CD4-positive, alpha-beta T cell treated with Interleukin-2 at 100 ng/mL for 4 hours (primary cell): ENCODE data around the gene CCDC92B.

Source experiments
- DNase-seq: peaks from one replicate; pipeline ENCODE4 v3.0.0-alpha.2; 2020; ENCODE audit warnings: low spot score

CCDC92B gene

GRCh38 chr17:2721603-2722002 lies 27.8 kb downstream of the CCDC92B start:
- DNase-seq: no peak

DNA sequence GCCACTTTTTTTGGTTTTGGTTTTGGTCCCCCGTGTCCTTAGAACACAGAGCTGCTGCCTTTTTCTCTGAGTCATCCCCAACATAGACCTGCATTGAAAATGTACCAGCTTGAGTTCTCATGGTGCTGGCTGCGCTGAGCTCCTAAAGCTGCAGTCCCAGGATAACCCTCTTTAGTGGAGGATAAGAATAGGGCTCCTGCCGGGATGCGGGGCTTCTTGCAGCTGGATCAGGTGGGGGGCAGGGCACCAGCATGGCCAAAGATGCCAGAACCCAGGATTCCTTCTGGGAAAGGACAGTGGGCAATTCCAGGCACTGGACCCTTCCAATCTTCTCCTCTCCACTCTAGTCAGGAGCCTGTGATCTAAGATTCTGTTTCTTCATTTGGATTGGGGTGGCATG lies 29.6 kb downstream of the CCDC92B start:
- no peak for DNase-seq

DNA sequence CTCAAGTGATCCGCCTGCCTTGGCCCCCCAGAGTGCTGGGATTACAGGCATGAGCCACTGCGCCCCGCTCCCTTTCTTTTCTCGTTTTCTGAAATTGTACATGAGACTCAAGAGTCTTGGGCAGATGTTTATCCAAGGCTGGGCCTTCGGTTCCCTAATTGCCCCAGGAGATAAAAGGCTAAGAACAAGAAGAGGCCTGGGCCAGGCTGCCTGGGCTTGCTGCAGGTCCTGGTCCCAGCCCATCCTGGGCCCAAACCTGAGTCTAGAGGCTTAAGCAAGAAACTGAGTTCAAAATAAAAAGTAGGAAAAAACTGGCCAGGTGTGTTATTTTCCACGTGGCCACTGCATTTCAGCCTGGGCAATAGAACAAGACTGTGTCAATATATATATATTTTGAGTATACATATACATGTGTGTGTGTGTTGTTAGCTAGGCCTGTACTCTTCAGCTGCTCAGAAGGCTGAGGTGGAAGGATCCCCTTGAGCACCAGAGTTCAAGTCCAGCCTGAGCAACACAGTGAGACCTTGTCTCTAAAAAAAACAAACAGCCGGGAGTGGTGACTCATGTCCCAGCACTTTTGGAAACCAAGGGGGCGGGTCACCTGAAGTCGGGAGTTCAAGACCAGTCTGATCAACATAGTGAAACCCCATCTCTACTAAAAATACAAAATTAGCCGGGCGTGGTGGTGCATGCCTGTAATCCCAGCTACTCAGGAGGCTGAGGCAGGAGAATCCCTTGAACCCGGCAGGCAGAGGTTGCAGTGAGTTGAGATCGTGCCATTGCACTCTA lies 31.1 kb downstream of the CCDC92B start:
- DNase-seq: no peak

DNA sequence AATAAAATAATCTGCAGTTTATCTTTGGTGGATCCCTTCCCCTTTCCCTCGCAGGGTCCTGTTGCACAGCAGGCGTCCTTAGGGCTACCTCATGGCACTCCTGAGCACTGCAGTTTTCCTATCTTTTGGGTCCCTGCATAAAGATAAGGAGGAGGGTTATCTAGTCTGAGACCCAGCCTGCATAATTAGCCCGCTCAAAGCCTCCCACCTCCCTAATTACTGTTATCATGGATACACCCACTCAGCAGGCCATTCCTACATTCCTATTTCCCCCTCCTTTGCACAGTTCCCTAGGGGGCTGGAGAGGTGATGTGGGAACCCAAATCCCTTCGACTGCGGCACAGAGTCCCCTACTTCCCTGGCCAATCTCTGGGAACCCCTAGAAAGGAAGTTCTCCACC lies 32.8 kb downstream of the CCDC92B start:
- no peak for DNase-seq

DNA sequence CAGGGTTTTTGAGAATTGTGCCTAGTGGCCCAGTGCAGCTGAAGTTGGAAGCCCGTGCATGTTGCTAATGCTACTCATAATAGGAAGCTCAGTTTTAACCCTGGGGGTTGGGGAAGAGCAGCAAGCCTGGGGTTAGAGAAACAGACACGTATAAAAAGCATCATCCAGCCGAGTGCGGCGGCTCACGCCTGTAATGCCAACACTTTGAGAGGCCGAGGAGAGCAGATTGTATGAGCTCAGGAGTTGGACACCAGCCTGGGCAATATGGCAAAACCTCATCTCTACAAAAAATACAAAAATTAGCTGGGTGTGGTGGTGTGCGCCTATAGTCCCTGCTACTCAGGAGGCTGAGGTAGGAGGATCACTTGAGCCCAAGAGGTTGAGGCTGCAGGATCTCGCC lies 35.6 kb downstream of the CCDC92B start:
- no peak for DNase-seq

GRCh38 chr17:2712300-2713043 lies 37.0 kb downstream of the CCDC92B start:
- DNase-seq: no peak

GRCh38 chr17:2711608-2712299 lies 37.7 kb downstream of the CCDC92B start, which contains the start of gene CLUH:
Gene CLUH, minus strand, starts transcription at chr17:2711764. Its CDS starts 103 bp downstream, at chr17:2711661.
- peak; percentile 97 for DNase-seq

DNA sequence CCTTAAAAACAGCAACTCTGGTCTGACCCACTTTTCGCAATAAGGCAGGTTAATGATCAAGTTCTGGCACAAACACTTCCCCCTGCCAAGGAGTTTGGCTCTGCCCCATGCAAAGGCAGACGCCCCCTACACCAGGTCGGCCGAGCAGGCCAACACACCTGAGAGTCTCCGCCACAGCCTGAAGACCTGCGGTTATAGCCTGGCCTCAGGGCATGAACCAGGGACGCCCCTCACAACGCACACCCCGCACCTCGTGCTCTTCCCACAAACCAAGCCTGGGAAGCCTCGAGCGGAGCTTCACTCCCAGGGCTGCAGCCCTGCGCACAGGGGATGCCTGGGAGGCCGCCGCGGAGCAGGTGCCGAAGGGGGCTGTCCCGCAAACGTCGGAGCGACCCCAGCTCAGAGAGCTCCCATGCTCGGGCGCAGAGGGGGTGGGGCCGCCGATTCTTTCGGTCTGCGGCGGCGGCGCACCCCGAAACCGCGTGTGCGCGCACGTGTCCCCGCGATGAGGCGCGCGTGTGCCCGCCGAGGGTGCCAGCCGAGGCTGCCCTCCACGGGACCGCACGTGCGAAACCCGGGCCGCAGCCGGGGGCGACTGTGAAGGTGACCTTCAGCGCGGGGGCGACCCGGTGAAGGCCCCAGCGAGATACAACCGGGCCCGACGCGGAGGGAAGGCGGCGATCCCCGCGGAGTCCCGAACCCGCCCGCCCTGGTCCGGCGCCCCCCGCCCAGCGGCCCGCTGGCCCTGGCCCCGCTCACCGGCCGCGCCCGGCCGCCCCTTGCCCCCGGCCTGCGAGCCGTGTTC lies 38.4 kb downstream of the CCDC92B start:
- DNase-seq: peak; percentile 12

GRCh38 chr17:2710071-2710802 lies 39.2 kb downstream of the CCDC92B start:
- no peak for DNase-seq

DNA sequence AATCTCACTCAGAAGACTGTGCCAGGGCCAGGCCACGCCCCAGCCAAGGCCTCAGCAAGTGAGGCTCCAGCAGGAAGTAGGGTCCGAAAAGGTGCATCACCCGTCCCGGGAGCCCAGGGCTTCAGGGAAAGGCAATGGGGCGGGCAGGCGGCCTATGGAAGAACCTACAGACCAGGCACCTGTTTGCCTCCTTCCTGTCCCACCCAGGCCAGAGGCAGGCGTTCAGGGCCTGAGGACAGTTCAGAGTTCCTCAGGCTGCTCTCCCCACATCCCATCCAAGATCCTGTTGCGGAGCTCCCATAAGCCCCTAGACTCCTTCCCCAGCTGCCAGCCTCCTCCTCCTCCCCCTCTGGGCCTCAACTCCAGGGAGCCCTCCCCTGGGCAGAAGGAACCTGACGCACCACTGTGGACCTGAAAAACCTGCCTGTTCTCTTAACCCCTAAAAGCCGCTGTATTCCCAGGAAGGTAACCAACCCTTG lies 40.2 kb downstream of the CCDC92B start:
- no peak for DNase-seq

DNA sequence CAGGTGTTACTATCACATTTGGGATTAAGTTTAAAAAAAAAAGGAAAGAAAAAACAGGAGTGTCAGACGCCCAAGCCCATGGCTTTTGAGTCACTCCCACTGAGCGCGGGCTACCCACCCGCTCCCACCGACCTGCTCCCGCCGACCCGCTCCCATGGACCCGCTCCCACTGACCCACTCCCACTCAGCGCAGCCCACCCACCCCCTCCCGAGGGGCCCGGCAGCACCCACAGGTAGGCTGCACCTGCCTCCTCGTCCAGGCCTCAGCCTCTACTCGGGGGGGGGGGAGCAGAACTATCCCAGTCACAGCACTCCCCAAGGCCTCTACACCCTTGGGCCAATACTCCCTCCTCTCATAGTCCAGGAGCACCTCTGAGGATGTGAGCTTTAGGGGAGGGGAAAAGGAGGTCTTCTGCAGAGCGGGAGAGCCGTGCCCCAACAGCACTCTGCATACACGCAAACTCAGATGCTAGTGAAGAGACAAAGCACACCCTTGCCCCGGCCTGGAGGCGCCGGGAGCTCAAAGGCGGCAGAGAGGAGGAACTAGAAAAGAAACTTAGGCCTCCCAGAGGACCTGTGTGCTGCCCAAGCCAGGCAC lies 40.8 kb downstream of the CCDC92B start:
- no peak for DNase-seq

DNA sequence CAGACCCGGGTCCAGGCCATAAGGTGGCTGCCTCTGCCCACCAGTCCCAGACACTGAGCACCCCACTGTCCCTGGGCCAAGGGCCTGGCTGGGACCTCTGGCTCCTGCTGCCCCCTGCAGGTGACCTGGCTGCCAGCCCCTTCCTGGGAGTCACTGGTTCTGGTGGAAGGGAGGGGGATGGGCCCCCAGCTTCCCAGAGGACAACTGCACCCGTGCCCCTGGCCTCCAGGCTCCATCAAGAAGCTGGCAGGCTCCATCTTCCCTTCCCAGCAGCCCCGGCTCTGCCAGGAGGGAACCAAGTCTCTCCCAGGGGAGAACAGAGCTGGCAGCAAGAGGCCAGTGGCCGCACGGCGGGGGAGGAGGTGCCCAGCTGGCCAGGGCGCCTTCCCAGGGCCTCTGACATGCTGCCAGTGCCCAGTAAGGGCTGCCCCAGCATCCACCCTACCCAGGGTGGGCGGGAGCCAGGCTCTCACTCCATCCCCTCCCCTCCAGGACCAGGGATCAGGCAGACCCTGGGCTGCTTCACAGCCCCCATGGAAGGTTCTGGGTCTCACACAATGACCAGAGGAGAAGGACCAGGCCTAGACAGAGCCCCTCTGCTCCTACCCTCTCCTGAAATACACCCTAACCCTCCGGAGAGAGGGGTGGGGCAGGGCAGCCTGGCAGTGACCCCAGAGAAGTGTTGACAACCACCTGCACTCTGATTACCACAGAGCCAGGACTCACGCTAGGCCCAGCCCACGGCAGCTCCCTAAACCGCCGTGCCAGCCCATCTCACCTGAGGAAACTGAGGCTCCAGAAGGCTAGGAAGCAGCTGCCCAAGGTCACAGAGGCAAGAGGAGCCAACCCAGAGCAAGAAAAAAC lies 41.5 kb downstream of the CCDC92B start:
- DNase-seq: no peak

GRCh38 chr17:2706911-2707510 lies 42.4 kb downstream of the CCDC92B start:
- no peak for DNase-seq

GRCh38 chr17:2705888-2706795 lies 43.3 kb downstream of the CCDC92B start:
- DNase-seq: no peak

DNA sequence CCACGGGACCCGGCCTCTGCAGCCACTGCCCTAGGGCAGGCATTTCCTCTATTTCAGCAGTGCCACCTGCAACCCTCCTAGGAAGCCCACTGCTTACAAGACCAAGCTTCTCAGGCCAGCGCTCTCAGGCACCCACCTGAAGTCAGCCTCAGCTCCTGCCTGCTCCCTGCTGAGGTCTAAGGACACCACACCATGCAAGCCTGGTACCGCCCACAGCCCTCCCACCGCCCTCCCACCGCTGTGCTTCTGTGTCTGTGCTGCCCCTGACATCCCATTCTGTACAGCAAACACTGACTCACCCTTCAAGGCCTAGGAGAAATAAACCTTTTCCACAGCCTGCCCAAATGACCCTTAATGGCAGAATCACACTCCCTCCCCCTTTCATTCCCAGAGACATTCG lies 44.2 kb downstream of the CCDC92B start:
- DNase-seq: no peak

GRCh38 chr17:2704890-2705248 lies 44.6 kb downstream of the CCDC92B start:
- DNase-seq: no peak

- DNase-seq: no peak
Measured at GRCh38 chr17:2704031-2704889, 45.2 kb downstream of the CCDC92B start.
